Activated B cell treated with CpG ODN at 0.5 μM for 24 hours (primary cell): ENCODE data around the gene DPP8. TPM values are rescaled to one million over a fixed set of nuclear protein-coding genes. Genes with fewer than 3 reads are reported as not detected.

Experiments used
- ATAC-seq: fragments of 200-7000 bp; cut with Tn5 transposase; one replicate; pipeline ENCODE4 v1.10.0; 2021; ENCODE audit warnings: low read depth, mild to moderate bottlenecking, moderate library complexity
- CTCF ChIA-PET: fragments of 350-600 bp; sonication (Branson Sonifier 250); formaldehyde crosslinking; loops from one replicate; lab custom pipeline; 2021; ENCODE audit warnings: antibody characterized with exemption; lab: Charles Lee
- POLR2A ChIA-PET: fragments of 350-600 bp; sonication (Branson Sonifier 250); formaldehyde crosslinking; loops from one replicate; lab custom pipeline; 2021; ENCODE audit warnings: antibody characterized with exemption; lab: Charles Lee
- DNase-seq: peaks from one replicate; pipeline ENCODE4 v3.0.0; 2022
- H3K27ac Mint-ChIP-seq: one replicate; pipeline ENCODE4 v1.8.0; 2020; ENCODE audit warnings: mixed read lengths
- H3K27me3 Mint-ChIP-seq: one replicate; pipeline ENCODE4 v1.8.0; 2021; ENCODE audit warnings: mixed read lengths
- H3K36me3 Mint-ChIP-seq: one replicate; pipeline ENCODE4 v1.8.0; 2021; ENCODE audit warnings: low read depth, mixed read lengths
- H3K4me1 Mint-ChIP-seq: one replicate; pipeline ENCODE4 v1.8.0; 2021; ENCODE audit warnings: mixed read lengths
- H3K4me3 Mint-ChIP-seq: one replicate; pipeline ENCODE4 v1.8.0; 2020; ENCODE audit warnings: mild to moderate bottlenecking, mixed read lengths
- H3K9me3 Mint-ChIP-seq: one replicate; pipeline ENCODE4 v1.8.0; 2020; ENCODE audit warnings: mixed read lengths
- intact Hi-C: fragments of 100-400 bp; cut with micrococcal nuclease; formaldehyde crosslinking; loops from one replicate; pipeline ENCODE4 v1.15.1; 2024
- total RNA-seq: library from RNA; stranded (reverse); gene quantifications from 2 replicates; pipeline ENCODE4 v1.2.3, GENCODE V29; 2022
- TF ChIP-seq, protein P1 (sequence below): fragments of 200-600 bp; IDR thresholded peaks from one replicate; pipeline ENCODE4 v1.8.0; 2022; ENCODE audit warnings: antibody characterized with exemption, mild to moderate bottlenecking

DPP8 gene
- total RNA-seq, 1 donor from 2014 or later = 52.2 TPM

DNA sequence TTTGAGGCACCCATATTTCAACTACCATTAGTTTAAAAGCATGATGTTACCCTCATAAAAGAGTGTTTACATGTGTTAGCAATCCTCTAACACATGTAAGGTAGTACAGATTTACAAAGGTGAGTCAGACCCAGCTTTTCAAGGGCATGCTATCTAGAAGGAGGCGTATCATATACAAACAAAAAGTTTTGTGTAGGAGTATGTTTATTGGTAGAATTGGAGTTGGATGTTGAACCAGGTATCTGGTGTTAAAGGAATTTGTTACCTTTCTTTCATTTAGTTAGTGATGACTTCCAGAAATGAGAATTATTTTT is 15.2 kb upstream of the DPP8 start:
- peaks cover 3% of the 10 kb centered on the region for H3K36me3 Mint-ChIP-seq
- DNase-seq (no peak), ATAC-seq (no peak)
- H3K27me3 Mint-ChIP-seq = no peaks in the 10 kb centered on the region
- H3K27ac Mint-ChIP-seq = no peak overlapping the region
- H3K4me1 Mint-ChIP-seq = peaks cover 21% of the 10 kb centered on the region
- TF ChIP-seq, protein P1, sequence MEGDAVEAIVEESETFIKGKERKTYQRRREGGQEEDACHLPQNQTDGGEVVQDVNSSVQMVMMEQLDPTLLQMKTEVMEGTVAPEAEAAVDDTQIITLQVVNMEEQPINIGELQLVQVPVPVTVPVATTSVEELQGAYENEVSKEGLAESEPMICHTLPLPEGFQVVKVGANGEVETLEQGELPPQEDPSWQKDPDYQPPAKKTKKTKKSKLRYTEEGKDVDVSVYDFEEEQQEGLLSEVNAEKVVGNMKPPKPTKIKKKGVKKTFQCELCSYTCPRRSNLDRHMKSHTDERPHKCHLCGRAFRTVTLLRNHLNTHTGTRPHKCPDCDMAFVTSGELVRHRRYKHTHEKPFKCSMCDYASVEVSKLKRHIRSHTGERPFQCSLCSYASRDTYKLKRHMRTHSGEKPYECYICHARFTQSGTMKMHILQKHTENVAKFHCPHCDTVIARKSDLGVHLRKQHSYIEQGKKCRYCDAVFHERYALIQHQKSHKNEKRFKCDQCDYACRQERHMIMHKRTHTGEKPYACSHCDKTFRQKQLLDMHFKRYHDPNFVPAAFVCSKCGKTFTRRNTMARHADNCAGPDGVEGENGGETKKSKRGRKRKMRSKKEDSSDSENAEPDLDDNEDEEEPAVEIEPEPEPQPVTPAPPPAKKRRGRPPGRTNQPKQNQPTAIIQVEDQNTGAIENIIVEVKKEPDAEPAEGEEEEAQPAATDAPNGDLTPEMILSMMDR = no peak
- no peak overlapping the region for H3K4me3 Mint-ChIP-seq
- ChIA-PET POLR2A (no interaction called here), CTCF (no interaction called here)
- no peaks in the 10 kb centered on the region for H3K9me3 Mint-ChIP-seq
- intact Hi-C loops = loop anchor here (5.0 kb wide), 2 partner anchors 80 to 260 kb away; partner anchors contain the start of genes DENND4A and INTS14

DNA sequence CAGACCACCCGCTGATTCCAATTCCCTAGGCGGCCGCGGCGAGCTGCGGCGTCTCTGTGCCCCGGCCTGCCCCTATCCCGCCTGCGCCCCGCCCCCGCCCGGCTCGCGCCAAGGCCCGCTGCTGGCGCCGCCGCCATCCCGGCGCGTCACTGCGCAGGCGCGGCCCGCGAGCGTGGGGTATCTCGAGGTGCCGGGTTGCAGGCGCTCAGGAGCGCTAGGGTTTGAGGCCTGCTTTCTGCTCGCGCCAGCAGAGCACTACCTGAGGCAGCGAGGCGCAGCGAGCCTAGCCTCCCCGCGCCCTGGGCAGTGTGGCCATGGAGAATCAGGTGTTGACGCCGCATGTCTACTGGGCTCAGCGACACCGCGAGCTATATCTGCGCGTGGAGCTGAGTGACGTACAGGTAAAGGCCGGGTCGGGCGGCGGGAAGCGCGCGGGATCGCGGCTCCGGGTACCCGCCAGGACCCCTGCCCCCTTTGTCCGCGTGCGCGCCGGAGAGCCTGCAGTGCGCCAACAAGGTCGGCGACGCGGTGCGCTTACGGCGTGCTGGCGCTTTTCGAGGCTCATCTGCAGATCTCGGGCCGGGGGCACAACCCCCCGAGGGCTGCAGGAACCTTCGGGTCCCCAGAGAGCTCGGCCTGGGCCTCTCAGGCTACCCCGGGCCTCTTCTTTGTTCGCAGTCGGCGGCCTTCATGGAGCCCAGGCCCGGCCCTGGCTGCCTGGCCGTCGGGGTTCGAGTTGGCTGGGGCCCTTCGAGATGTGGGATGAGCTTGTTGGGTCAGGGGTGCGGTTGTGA is 13.0 kb upstream of the DPP8 start, which contains the start of gene HACD3:
HACD3 (plus strand) TSS at position 146 of the 794 bp plus-strand sequence; CDS start at position 315, 169 bp downstream.
- CTCF ChIA-PET = interaction anchor here (0.8 to 1.7 kb wide), 4 partner anchors 14 to 80 kb away, joined by 3 to 10 read pairs (median 3); partner anchors contain the start of gene INTS14
- H3K27me3 Mint-ChIP-seq = no peaks in the 10 kb centered on the region
- no peaks in the 10 kb centered on the region for H3K9me3 Mint-ChIP-seq
- ATAC-seq = peak; percentile 98
- intact Hi-C loops = loop anchor here (5.0 kb wide), 2 partner anchors 82 to 262 kb away; partner anchors contain the start of genes DENND4A and INTS14
- H3K4me1 Mint-ChIP-seq = peaks cover 21% of the 10 kb centered on the region
- peaks cover 3% of the 10 kb centered on the region for H3K36me3 Mint-ChIP-seq
- TF ChIP-seq, protein P1 = no peak
- DNase-seq = peak; percentile 92
- peak within 1 kb of the TSS; percentile 87 for H3K4me3 Mint-ChIP-seq
- POLR2A ChIA-PET = interaction anchor here (0.5 to 1.6 kb wide), 7 partner anchors 27 to 1664 kb away, joined by 3 to 7 read pairs (median 4); partner anchors contain the start of genes INTS14 and RNU5B-1
- H3K27ac Mint-ChIP-seq = peak within 1 kb of the TSS; percentile 74

DNA sequence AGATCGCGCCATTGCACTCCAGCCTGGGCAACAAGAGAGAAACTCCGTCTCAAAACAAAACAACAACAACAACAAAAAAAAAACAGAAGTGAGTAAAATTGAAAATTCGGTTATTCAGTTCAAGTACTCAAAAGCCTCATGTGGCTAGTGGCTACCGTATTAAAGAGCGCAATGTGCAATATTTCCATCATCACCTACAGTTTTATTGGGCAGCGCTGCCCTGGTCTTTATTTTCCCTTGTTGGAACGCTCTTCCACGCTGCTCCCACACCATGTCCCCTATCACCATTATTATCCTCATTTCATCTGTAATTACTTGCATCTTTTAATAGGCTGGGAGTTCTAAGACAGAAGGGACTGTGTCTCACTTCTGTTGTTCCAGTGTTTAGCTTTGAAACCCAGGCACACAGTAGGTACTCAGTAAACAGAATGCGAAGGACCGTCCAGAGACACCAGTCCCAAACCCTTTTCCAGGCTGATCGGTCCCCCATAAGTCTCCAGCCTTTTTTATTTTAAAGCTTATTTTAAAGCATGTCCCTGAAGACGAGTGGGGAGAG is 12.4 kb upstream of the DPP8 start:
- Mint-ChIP-seq H3K4me3 (peak overlapping the region; percentile 87), H3K27me3 (no peaks in the 10 kb centered on the region), H3K36me3 (peaks cover 3% of the 10 kb centered on the region), H3K27ac (peak overlapping the region; percentile 61), H3K4me1 (peaks cover 21% of the 10 kb centered on the region), H3K9me3 (no peaks in the 10 kb centered on the region)
- ATAC-seq = no peak
- CTCF ChIA-PET = interaction anchor here (1.4 to 1.7 kb wide), 3 partner anchors 13 to 81 kb away, joined by 3 to 10 read pairs (median 3); partner anchors contain the start of gene INTS14
- TF ChIP-seq, protein P1 = no peak
- no peak for DNase-seq
- intact Hi-C loops = loop anchor here (5.0 kb wide), 2 partner anchors 82 to 262 kb away; partner anchors contain the start of genes DENND4A and INTS14
- POLR2A ChIA-PET = interaction anchor here (0.6 to 1.6 kb wide), 4 partner anchors 17 to 1141 kb away, joined by 3 to 7 read pairs (median 4); partner anchors contain the start of genes INTS14 and RNU5B-1

DNA sequence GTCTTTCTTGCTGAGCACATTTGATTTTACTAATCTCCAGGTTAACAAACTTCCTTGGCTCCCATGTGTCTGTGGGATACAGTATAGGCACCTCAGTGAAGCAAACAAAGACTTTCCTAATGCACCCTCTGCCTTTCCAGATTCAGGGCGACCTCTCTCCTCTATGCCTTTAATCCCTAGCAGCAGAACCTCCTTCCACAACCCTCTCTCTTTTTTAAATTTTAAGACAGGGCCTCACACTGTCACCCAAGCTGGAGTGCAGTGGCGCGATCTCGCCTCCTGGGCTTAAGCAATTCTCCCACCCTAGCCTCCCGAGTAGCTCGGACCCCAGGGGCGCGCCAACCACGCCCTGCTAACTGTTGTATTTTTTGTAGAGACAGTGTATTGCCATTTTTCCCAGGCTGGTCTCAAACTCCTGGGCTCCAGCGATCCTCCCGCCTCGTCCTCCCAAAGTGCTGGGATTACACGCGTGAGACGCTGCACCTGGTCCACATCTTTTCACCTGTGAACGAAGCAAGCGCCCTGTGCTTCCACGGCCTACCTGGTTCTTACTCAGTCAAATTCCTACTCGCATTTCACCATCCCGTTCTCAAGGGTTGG is 11.1 kb upstream of the DPP8 start:
- peak overlapping the region; percentile 32 for H3K4me3 Mint-ChIP-seq

More for the DNA sequence above, 11.1 kb upstream of the DPP8 start:
- DNase-seq = no peak
- ATAC-seq = no peak
- Mint-ChIP-seq H3K27me3 (no peaks in the 10 kb centered on the region), H3K4me1 (peaks cover 21% of the 10 kb centered on the region), H3K36me3 (peaks cover 3% of the 10 kb centered on the region), H3K27ac (no peak overlapping the region), H3K9me3 (no peaks in the 10 kb centered on the region)
- intact Hi-C loops = no loop called here
- ChIA-PET POLR2A (no interaction called here), CTCF (interaction anchor here (1.4 kb wide), 1 partner anchor 12 kb away, joined by 3 read pairs; no protein-coding TSS in a partner anchor)
- TF ChIP-seq, protein P1 = no peak
